ENCODE results near the gene HHLA2.

DNA sequence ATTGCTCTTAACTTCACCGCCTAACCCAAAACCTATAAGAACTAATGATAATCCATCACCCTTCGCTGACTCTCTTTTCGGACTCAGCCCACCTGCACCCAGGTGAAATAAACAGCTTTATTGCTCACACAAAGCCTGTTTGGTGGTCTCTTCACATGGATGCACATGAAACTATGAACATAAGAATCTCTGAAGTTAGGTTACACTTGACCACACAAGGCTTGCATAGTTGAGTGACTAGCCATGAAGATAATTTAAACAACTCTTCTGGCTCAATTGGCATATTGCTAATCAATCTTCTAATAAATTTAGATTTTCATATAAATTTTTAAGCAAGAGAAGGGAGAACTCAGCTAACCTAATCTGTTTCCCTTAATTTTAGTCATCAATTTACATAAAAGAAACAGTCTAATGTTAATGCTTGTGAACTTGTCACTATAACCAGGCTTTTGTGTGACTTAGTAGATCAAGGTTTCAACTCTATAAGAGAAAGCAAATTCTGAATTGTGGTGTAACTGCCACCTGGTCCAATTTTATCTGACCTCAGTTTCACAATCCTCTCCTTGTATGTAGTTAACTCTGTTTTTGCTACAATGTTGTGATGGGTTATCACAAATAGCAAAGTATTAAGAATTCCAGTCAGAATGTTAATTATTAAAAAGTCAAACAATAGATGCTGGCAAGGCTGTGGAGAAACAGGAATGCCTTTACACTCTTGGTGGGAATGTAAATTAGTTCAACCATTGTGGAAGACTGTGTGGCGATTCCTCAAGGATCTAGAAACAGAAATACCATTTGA, 82.0 kb downstream of the HHLA2 start:
- TF ChIP-seq GATA2 (IDR thresholded peaks at IDR 0.05; ENCODE audit: low read depth, low read length) (no peak), GATA3 (IDR thresholded peaks at IDR 0.05; ENCODE audit: low read depth, low read length) (no peak)

Data from SH-SY5Y (cell line).